Suppressor macrophage (primary cell): ENCODE measurements around the gene MINK1.

Experiments
- DNase-seq, 4 experiments: peaks; one replicate each; pipeline ENCODE4 v3.0.0-alpha.2; 2020 to 2022

Gene MINK1

DNA sequence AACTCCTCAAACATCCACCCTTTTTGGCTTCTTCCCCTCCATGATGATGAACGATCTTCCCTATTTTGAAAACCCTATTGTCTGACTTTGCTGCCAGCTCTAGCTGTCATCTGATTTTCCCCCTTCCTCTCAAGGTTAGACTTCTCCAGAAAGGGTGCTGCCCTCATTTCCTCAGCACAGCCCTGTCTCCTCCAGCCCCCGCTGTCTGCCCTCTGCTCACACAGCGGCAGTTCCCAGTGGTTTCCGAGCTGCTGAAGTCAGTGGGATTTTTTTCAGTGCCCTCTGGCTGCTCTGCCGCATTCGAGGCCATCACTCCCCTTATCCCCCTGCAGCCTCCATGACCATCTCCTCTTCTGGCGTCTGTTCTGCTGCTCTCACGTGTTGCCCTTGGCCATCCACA lies 39.6 kb downstream of the MINK1 start:
- peak; percentile 75 to 89 (median 85) for DNase-seq

DNA sequence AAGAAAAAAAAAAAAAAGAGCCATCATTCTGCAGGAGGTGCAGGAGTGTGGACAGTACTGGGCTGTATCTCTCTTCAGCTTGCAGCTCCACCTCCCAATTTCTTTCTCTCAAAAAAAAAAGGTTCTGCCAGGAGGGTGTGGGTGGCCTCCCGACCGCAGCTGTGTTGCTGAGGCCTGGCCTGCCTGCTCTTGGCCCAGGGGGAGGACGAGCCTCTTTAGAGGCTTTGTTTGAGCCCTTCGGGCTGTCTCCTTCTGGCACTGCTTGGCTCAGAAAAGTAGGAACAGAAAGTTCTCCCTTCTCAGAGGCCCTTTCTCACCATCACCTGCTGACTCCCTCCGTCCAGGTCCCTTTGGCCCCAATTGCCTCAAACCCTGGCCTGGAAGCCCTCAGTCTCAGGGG lies 43.9 kb downstream of the MINK1 start:
- DNase-seq: no peak

DNA sequence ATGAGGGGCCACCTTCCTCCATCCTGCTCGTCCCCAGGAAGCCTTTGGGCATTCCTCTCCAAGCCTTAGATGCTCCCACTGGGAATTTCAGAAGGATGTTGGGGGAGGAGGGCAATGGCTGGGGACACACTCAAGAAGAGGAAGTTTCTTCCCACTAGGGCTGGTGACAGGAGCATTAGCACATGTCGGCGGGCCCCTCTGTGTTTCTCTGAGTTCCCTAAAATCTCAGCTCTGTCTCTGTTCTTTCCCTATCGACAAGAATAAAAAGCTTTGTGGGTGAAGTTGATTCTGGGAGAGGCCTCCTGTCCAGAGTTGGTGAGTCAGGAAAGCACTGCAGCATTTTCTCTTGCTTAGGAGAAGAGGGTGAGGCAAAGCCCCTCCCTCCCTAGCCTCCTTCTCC lies 46.5 kb downstream of the MINK1 start:
- DNase-seq: peak; percentile 76 to 88 (median 84)

DNA sequence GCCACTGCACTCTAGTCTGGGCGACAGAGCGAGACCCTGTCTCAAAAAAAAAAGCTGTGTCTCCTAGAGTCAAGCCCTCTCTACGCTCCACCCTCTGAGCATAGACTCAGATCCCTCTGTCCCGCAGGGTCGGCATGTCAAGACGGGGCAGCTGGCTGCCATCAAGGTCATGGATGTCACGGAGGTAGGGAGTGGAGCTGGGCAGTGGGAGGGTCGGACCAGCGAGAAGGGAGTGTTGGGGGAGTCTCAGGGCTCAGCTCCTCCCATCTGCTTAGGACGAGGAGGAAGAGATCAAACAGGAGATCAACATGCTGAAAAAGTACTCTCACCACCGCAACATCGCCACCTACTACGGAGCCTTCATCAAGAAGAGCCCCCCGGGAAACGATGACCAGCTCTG lies 47.7 kb downstream of the MINK1 start:
- DNase-seq: no peak

DNA sequence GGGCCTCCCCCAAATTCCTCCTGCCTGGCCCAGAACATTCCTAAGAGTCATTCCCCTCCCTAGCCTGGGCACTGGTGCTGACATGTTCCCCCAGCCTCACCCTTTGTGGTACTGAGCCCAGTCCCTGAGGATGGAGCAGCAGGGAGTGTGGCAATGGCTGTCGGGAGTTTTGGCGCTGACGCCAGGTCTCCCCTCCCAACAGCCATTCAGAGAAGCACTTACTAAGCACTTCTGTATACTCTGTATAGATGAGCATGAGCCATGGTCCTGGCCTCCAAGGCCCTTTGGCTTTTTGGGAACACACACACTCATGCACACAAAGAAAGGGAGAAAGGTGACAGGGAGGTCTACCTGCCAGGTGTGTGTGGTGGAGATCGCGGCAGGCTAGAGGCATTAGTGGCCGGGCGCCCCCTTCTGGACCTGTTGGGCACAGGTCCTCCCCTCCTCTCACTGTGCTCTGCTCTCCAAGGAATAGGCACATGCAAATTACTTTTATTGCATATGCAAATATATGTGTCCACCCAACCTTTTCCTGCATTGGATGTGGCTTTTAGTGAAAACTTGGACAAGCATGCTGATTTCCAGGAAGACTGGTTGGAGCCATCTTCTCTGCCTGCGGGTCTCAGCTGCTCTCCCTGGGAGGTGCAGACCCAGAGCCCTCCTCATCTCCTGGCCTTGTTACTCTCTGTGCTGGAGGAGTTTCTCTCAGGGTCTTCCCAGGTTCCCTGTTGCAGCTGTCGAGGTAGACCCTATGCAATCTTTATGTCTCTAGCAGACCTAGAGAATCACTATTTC lies 48.8 kb downstream of the MINK1 start:
- peak; percentile 54 to 78 (median 62) for DNase-seq

DNA sequence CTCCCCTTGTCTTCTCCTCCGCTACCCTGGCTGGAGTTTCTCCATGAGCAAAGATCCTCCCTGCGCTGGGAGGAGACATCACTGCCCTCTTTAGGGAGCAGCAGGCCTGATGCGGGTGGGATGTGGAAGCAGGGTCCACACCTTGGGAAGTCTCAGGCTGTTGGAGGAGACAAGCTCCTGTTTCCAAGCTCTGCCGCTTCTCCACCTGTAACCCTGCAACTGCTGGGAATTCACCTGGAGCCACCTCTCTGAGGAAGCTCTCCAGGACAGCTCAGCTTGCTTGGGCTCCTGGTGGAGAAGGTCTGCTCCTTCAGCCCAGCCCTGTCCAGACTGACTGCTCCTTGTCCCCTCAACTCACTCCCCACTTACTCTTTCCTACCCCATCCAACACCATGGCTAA lies 51.3 kb downstream of the MINK1 start:
- no peak for DNase-seq

DNA sequence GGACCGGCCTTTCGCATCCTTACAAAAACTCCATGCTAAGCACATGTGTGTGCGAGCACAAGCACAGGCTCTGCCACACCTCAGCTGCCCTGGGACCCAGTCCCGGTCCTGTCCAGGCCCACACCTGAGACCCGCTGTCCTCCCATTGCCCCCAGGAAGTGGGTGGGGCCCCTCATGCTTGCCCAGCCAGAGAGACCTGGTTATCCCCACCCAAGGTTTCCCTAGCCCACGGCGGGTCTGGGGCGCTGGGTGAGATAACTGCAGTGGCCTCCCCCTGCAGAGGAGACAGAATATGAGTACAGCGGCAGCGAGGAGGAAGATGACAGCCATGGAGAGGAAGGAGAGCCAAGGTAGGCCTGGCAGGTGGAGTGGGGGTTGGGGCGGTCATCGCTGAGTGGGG lies 53.7 kb downstream of the MINK1 start:
- no peak for DNase-seq

DNA sequence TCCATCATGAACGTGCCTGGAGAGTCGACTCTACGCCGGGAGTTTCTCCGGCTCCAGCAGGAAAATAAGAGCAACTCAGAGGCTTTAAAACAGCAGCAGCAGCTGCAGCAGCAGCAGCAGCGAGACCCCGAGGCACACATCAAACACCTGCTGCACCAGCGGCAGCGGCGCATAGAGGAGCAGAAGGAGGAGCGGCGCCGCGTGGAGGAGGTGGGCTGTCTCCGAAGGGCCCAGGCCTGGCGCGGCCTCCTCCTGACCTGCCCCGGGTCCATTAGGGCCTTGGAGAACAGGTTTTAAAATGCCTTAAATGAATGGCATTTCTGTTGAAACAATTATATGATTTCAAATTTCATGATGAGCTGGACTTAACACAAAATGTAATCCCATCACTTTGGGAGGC lies 54.4 kb downstream of the MINK1 start:
- DNase-seq: no peak

DNA sequence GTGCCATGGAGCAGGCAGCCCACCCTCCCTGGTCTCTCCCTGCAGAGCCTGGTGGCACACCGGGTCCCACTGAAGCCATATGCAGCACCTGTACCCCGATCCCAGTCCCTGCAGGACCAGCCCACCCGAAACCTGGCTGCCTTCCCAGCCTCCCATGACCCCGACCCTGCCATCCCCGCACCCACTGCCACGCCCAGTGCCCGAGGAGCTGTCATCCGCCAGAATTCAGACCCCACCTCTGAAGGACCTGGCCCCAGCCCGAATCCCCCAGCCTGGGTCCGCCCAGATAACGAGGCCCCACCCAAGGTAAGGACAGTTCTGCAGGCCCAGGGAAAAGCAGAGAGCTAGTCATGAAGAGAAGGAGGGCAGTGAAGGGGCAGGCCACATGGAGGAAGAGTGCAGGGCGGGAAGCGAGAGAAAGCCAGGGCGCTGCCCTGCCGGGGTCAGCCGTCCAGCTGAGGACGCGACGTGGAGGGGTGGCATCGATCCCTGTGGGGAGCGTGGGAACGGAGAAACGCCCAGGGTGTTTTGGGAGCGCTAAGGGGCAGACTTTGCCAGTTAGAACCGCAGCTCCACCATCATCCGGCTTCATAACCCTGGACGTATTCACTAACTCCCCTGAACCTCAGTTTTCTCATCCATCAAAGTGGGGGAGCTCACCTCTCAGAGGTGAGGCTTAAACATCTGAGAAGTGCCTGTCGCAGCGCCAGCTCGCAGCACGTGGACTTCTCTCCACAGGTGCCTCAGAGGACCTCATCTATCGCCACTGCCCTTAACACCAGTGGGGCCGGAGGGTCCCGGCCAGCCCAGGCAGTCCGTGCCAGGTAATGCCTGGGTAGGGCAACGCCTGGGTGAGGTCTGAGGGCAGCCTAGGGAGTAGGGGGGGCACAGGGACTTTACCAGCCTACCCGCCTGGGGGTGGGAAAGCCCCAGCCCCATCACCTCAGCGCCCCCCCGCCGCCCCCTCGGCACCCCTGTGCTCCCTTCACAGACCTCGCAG lies 58.6 kb downstream of the MINK1 start:
- DNase-seq: no peak

DNA sequence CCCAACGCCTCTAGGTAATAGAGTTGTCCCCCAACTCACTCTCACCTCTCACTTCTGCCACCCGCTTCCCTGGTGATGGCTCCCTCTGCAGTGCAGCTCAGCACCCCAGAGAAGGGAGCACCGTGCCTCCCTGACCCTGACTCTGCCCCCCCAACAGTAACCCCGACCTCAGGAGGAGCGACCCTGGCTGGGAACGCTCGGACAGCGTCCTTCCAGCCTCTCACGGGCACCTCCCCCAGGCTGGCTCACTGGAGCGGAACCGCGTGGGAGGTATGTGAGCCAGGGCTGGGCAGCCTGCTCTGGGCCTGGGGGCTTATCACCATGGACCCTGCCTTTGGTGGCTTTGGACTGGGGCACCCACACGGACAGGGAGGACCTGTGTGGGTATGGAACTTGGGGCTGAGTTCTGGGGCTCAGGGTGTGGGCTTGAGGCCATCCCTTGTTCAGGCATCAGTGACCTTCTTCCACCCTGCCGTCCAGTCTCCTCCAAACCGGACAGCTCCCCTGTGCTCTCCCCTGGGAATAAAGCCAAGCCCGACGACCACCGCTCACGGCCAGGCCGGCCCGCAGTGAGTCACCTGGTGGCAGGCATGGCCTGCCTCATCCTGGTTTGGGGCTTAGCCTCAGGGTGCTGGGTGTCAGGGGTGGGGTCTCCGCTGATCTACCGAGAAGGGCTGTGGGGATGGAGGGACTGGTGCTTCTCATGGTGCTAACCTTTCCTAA lies 59.5 kb downstream of the MINK1 start:
- DNase-seq: no peak

DNA sequence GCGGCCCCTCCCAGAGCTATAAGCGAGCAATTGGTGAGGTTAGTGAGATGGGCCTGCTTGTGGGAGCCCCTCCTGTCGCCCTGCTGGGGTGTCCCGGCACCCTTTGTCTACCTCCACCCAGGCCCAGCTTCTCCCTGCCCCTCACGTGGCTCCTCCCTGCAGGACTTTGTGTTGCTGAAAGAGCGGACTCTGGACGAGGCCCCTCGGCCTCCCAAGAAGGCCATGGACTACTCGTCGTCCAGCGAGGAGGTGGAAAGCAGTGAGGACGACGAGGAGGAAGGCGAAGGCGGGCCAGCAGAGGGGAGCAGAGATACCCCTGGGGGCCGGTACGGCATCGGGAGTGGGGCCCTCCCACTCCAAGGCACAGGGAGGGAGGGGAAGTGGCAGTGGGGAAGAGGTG lies 60.1 kb downstream of the MINK1 start:
- no peak for DNase-seq

DNA sequence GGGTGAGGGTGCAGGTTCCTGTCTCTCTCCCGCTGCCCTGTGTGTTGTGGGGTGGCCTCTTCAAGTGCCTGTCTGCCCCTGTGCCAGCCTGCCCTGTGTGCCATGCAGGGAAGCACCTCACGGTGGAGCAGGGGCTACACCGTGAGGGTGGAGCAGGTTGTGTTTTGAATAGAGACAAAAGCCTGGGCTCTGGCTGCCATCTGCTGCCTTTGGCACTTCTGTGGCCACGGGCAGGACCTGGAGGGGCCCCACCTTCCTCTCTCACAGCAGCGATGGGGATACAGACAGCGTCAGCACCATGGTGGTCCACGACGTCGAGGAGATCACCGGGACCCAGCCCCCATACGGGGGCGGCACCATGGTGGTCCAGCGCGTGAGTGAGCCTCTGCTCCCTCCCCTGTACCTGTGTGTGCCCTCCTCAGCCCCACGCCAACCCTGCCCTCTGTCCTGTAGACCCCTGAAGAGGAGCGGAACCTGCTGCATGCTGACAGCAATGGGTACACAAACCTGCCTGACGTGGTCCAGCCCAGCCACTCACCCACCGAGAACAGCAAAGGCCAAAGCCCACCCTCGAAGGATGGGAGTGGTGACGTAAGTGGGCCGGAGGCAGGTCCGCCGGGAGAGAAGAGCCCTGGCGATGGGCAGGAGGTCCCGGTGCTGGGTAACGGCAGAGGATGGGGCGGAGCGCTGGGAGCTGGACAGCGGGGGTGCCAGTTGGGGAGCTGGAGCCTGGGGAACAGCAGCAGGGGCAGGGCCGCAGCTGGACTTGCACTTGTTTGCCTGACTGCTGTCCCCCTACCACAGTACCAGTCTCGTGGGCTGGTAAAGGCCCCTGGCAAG lies 60.8 kb downstream of the MINK1 start:
- DNase-seq: no peak

DNA sequence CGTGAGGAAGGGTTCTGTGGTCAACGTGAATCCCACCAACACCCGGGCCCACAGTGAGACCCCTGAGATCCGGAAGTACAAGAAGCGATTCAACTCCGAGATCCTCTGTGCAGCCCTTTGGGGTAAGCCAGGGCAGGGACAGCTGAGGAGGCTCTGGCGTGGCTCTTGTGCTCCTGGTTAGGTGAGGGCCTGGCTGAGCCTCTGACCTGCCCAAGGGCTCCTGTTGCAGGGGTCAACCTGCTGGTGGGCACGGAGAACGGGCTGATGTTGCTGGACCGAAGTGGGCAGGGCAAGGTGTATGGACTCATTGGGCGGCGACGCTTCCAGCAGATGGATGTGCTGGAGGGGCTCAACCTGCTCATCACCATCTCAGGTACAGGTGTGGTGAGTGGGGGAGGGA lies 62.0 kb downstream of the MINK1 start:
- no peak for DNase-seq

DNA sequence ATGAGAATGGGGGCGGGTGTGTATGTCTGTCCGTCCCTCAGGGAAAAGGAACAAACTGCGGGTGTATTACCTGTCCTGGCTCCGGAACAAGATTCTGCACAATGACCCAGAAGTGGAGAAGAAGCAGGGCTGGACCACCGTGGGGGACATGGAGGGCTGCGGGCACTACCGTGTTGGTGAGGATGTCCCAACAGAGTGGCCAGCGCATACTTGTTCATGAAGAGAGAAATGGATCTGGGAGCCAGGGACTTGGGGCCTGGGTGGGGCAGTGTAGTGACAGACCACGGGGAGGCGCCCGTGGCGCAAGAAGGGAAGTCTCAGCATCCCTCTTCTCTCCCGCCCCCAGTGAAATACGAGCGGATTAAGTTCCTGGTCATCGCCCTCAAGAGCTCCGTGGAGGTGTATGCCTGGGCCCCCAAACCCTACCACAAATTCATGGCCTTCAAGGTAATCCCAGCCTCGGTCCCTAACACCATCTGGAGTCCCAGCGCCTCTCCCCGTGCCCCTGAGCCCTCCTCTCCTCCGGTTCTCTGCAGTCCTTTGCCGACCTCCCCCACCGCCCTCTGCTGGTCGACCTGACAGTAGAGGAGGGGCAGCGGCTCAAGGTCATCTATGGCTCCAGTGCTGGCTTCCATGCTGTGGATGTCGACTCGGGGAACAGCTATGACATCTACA lies 62.7 kb downstream of the MINK1 start:
- DNase-seq: peak; percentile 50 to 67 (median 64)

DNA sequence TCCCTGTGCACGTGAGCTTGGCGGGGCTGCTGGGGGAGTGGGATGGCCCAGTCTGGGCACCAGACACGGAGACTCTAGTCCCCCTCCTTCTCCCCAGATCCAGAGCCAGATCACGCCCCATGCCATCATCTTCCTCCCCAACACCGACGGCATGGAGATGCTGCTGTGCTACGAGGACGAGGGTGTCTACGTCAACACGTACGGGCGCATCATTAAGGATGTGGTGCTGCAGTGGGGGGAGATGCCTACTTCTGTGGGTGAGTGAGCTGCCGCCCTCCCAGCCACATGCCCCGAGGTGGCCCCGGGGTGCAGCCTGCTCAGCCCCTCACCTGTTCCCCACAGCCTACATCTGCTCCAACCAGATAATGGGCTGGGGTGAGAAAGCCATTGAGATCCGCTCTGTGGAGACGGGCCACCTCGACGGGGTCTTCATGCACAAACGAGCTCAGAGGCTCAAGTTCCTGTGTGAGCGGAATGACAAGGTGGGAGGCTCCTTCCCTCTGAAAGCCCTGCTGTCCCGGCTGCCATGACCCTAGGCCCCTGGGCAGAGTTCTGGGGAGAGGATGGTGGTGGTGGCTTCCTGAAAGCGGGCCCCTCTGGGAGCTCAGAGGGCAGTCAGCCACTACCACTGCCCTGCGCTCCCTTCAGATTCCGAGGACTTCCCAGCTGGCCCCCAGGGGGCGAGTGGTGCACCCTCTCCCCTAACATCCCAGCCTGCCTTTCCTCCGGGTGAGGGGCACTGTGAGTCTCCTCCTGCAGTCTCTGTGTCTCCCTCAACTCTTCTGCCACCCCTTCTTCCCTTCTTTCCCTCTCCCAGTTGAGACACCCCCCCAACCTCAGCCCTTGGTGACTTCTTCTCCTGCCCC lies 63.4 kb downstream of the MINK1 start:
- DNase-seq: no peak

DNA sequence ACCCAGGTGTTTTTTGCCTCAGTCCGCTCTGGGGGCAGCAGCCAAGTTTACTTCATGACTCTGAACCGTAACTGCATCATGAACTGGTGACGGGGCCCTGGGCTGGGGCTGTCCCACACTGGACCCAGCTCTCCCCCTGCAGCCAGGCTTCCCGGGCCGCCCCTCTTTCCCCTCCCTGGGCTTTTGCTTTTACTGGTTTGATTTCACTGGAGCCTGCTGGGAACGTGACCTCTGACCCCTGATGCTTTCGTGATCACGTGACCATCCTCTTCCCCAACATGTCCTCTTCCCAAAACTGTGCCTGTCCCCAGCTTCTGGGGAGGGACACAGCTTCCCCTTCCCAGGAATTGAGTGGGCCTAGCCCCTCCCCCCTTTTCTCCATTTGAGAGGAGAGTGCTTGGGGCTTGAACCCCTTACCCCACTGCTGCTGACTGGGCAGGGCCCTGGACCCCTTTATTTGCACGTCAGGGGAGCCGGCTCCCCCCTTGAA lies 64.1 kb downstream of the MINK1 start:
- no peak for DNase-seq

DNA sequence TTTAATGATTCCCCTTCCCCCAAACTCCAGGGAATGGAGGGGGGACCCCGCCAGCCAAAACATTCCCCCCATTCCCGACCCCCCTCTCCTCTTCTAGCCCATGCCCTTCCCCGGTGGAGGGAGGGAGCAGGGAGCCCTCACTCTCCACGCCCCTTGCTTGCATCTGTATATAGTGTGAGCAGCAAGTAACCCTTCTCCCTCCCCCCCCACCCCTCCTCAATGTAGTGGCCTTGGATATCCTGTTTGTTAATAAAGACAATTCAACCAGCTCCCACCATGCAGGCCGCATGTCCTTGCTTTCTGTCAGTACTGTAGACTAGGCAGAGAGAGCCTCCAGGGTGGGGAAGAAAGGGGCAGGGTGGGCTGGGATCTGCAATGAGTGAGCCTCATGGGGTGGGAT lies 64.6 kb downstream of the MINK1 start:
- no peak for DNase-seq

DNA sequence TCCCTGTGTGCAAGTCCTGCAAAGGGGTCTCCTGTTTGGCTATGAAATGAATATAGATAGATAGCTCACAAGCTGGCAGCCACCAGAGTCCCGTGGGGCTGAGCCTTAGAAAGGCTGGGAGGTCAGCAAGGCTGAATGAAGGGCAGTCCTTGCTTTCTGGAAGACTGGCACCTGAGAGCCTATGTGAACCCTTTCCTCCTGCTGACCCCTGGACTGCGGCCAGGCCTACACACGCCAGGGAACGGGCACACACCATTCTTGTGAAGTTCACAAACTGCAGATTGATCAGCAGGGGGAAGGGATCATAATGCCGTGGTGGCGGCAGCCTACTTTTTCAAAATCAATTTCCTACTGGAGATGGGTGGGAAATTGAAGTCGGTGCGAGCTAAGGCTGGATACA lies 65.2 kb downstream of the MINK1 start:
- DNase-seq: no peak

DNA sequence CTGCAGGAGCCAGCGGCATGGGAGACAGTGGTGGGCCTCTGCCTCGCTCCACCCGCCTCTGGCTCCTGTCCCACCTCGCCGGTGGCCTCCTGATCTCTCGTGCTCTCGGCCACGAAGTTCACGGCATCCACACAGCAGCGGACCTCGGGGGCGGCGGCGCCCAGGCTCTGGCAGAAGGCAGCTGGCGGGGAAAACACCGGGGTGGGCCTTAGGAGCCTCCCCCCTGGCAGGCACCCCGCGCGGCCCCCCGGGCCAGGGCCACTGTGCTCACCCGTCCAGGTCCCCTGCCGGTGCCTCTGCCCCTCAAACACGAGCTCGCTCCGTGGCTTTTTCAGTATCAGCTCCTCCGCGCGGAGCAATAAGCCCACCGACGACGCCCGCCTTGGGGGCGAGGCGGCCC lies 65.8 kb downstream of the MINK1 start:
- DNase-seq: peak in 1 of 4 experiments; percentile 12
